ENCODE results near the gene MIPEP. TPM values are rescaled to one million over a fixed set of nuclear protein-coding genes. Genes with fewer than 3 reads are reported as not detected.
"Not testable (repeated sequence)": the region's sequence is repeated elsewhere in the genome, so short reads cannot be mapped to it uniquely, and the experiment has no call there.

The MIPEP gene
- total and polyA plus RNA-seq, 12 donors: 13.9 to 28.6 (median 20.7) TPM

DNA sequence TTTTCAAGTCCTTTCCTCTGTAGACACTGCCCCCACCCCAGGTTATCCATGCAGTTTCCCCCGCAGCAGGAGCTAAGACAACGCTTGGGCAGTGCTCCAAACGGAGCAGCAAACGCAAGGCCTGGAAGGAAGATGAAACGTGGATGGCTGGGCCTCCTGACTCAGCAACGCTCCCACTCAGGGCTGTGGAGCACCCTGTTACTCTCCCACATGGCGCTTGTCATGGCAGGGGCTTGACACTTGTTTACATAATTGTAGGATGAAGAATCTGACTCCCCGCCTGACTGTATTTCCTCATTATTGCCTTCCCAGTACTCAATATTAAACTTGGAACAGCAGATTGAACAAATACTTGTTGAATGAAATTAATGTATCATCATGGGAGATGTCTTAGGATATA lies 8.9 kb upstream of the MIPEP start:
- Histone ChIP-seq H3K4me1 (replicated peaks in 1 of 2) (peaks cover 0 to 1% of the 10 kb centered on the region in 2 donors), H3K36me3 (replicated peaks in 1 of 2) (no peaks in the 10 kb centered on the region), H3K9me3 (replicated peaks in 1 of 3) (no peaks in the 10 kb centered on the region), H3K4me3 (no peak overlapping the region), H3K27ac (no peak overlapping the region), H3K27me3 (peaks cover 8% of the 10 kb centered on the region)
- intact Hi-C loops (cut with DNase I): no loop called here
- no peak for DNase-seq
- TF ChIP-seq POLR2A (IDR thresholded peaks at IDR 0.05): no peak
- TF ChIP-seq, protein P1, sequence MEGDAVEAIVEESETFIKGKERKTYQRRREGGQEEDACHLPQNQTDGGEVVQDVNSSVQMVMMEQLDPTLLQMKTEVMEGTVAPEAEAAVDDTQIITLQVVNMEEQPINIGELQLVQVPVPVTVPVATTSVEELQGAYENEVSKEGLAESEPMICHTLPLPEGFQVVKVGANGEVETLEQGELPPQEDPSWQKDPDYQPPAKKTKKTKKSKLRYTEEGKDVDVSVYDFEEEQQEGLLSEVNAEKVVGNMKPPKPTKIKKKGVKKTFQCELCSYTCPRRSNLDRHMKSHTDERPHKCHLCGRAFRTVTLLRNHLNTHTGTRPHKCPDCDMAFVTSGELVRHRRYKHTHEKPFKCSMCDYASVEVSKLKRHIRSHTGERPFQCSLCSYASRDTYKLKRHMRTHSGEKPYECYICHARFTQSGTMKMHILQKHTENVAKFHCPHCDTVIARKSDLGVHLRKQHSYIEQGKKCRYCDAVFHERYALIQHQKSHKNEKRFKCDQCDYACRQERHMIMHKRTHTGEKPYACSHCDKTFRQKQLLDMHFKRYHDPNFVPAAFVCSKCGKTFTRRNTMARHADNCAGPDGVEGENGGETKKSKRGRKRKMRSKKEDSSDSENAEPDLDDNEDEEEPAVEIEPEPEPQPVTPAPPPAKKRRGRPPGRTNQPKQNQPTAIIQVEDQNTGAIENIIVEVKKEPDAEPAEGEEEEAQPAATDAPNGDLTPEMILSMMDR (IDR thresholded peaks at IDR 0.05): no peak
- 69 to 75% (median 72%) methylated on average over 7 to 8 of the region's 8 CpGs for WGBS, 4 donors

DNA sequence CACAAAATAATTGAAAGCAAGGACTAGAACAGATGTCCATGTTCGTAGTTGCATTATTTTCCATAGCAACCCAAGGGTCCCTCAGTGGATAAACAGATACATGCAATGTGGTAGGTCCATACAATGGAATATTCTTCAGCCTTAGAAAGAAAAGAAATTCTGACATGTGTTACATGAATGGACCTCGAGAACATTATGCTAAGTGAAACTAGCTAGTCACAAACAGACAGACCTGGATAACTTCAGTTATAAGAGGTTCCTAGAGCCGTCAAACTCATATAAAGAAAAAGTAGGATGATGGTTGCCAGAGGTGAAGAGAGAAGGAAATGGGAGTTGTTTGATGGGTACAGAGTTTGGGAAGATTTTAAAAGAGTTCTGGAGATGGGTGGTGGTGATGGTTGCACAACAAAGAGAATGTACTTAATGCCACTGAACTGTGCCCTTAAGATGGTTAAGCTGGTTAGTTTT lies 8.3 kb upstream of the MIPEP start, which contains the start of gene C1QTNF9B:
Gene C1QTNF9B (minus strand): TSS at position 51 of the 468 bp plus-strand sequence.
- 66 to 80% (median 75%) methylated on average over 3 of the region's 3 CpGs for WGBS, 4 donors
- H3K36me3 ChIP-seq (replicated peaks in 1 of 2); H3K27me3 ChIP-seq; intact Hi-C loops (cut with DNase I); DNase-seq; H3K27ac ChIP-seq; H3K4me1 ChIP-seq (replicated peaks in 1 of 2); H3K9me3 ChIP-seq (replicated peaks in 1 of 3); H3K4me3 ChIP-seq: not testable (repeated sequence)

DNA sequence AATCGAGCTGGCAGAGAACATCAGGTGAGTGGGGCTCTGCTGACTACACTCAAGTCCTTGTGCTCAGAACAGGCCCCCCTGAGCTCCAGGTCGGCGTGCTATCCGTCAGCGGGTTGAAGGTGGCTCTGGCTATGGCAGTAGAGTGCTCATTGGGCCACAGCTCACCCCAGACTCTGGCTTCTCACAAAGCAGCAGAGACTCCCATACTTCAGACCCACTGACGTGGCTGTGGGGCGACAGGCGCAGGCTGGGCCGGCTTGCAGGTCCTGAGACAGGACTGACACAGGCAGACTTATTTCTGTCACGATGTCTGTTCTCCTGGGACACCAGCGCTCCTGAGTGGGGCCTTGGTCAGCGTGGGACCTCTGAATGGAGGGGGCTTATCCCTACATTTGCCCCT lies 5.5 kb upstream of the MIPEP start:
- H3K36me3 ChIP-seq (replicated peaks in 1 of 2); DNase-seq; H3K27ac ChIP-seq; H3K27me3 ChIP-seq; intact Hi-C loops (cut with DNase I); H3K4me1 ChIP-seq (replicated peaks in 1 of 2); H3K4me3 ChIP-seq; H3K9me3 ChIP-seq (replicated peaks in 1 of 3): not testable (repeated sequence)
- 70 to 90% (median 77%) methylated on average over 5 to 12 of the region's 12 CpGs for WGBS, 4 donors

DNA sequence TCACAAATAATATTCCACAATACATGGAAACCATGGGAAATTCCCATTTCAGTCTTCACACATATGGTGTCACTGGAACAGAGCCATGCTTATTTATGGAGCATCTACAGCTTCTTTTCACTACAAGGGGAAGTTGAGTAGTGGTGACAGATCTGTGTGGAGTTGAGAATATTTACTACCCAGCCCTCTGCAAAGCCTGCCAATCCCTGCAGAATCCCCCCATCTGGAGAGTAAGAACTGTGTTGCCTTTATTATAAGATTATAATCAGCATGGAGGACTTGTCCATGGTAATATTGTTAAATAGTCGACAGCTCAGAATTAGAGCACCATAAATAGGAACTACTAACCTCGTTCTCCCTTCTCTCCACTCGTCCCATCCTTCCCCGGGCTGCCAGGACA lies 4.6 kb upstream of the MIPEP start:
- H3K27ac ChIP-seq; DNase-seq; H3K4me1 ChIP-seq (replicated peaks in 1 of 2); H3K4me3 ChIP-seq; H3K36me3 ChIP-seq (replicated peaks in 1 of 2); intact Hi-C loops (cut with DNase I); H3K27me3 ChIP-seq; H3K9me3 ChIP-seq (replicated peaks in 1 of 3): not testable (repeated sequence)
- 67 to 85% (median 76%) methylated on average over 1 to 3 of the region's 4 CpGs for WGBS, 4 donors

DNA sequence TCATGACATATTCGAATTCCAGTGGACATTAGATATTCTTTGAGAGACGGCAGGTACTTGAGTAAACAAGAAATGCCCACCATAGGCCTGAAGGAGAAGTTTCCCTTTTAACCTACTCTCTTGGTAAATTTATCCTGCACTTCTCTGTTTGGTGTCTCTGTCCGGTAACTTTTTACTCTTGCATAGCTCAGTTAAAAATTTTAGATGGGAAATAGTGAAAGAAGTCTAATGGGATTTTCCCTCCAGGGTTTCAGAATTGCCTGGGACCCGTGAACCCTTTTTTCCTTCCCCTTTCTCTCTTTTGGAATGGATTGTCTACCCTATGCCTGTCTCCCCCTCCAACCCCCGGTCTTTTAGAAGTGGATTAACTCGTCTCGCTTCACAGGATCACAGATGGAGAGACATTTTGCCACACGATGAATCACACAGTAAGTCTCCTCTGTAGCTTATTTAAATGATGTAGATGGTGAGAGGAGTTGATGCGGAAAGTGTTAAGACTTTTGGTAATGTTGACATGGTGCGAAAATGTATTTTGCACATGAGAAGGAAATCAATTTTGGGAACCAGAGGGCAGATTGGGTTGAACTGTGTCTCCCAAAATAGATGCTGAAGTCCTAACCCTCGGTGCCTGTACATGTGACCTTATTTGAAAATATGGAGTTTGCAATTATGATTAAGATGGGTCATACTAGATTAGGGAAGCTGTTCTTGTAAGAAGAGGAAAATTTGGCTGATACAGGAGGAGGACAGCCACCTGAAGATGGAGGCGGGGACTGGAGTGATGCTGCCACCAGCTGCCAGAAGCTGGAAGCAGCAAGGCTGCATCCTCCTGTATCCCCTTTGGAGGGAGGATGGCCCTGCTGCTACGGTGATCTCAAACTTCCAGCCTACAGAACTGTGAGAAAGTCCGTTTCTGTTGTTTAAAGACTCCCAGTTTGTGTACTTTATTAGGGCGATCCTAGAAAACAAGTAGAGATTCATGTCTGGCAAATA lies 711 bp upstream of the MIPEP start:
- peak overlapping the region in 2 of 4 donors; percentile 67 to 89 for H3K4me3 ChIP-seq
- WGBS, 4 donors: 26 to 37% (median 29%) methylated on average over 13 to 15 of the region's 15 CpGs
- H3K27me3 ChIP-seq: no peaks in the 10 kb centered on the region
- H3K9me3 ChIP-seq (replicated peaks in 1 of 3): no peaks in the 10 kb centered on the region
- H3K27ac ChIP-seq: peak overlapping the region in 2 of 5 donors; percentile 82 to 84
- H3K4me1 ChIP-seq (replicated peaks in 1 of 2): peaks cover 5 to 11% of the 10 kb centered on the region in 2 donors
- intact Hi-C loops (cut with DNase I): no loop called here
- no peak for DNase-seq
- no peak for TF ChIP-seq POLR2A (IDR thresholded peaks at IDR 0.05)
- TF ChIP-seq, protein P1 (IDR thresholded peaks at IDR 0.05): peak in 1 of 6 experiments; percentile 19
- peaks cover 0 to under 1% of the 10 kb centered on the region in 2 donors for H3K36me3 ChIP-seq (replicated peaks in 1 of 2)

DNA sequence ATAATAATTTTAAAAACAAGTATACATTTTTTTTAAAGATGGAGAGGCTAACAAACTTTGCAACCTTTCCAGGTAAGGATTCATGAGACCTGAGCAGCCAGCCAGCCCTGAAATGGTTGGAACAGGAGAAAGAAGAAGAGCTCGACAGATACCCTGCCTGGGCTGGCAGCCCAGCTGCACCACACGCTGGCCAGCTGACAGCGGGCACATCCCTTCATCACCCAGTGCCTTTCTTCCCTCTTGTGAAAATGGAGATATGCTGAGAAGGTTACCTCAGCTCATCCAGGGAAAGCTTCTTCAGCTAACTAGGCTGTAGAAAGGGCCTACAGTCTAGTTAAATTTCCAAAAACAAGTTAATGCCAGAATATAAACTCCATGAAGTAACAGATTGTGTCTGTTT lies 4.8 kb downstream of the MIPEP start:
- H3K27me3 ChIP-seq; H3K4me1 ChIP-seq (replicated peaks in 1 of 2); H3K9me3 ChIP-seq (replicated peaks in 1 of 3); H3K27ac ChIP-seq; H3K36me3 ChIP-seq (replicated peaks in 1 of 2); intact Hi-C loops (cut with DNase I); H3K4me3 ChIP-seq; DNase-seq: not testable (repeated sequence)
- WGBS, 4 donors: 89 to 97% (median 95%) methylated on average over 3 of the region's 3 CpGs

Measured in adrenal gland (tissue), 12 donors.